ENCODE measurements around the gene SFMBT2. TPM values are rescaled to one million over a fixed set of nuclear protein-coding genes. Genes with fewer than 3 reads are reported as not detected.

The SFMBT2 gene
- total and polyA plus RNA-seq, 2 of the 13 experiments (the other 11 are each of a cell fraction or from before 2014, with no cell fraction given), result 0.01 to 0.02 TPM

GRCh38 chr10:7119325-7120015, 291.4 kb downstream of the SFMBT2 start:
- H3K9ac ChIP-seq (ENCODE audit: insufficient read depth, low read depth, low read length), result no peak overlapping the region
- intact Hi-C loops (cut with micrococcal nuclease; ENCODE audit: unreplicated experiment) (no loop called here), in situ Hi-C loops (cut with HindIII; ENCODE audit: extremely low pct_ligation_motif_present, low pct_unique_long_range_greater_than_20kb) (no loop called here)
- H3K27ac ChIP-seq (ENCODE audit: extremely low read length, insufficient read depth, low read length), result no peak overlapping the region
- ATAC-seq (no peak), FAIRE-seq (no peak), DNase-seq (ENCODE audit: low spot score) (no peak)
- H3K4me2 ChIP-seq (ENCODE audit: low read depth, low read length), result no peak overlapping the region
- H3K79me2 ChIP-seq (ENCODE audit: insufficient read depth, low read length), result no peaks in the 10 kb centered on the region
- POLR2A ChIA-PET, result no interaction called here
- H2AFZ ChIP-seq (ENCODE audit: low read length), result no peak overlapping the region
- no peaks in the 10 kb centered on the region for H3K4me1 ChIP-seq (ENCODE audit: insufficient read depth, low read length)
- H3K36me3 ChIP-seq (replicated peaks in 1 of 2; ENCODE audit: control insufficient read depth in 1 of 2, insufficient read depth in 2 of 2, low read length in 2 of 2), result no peaks in the 10 kb centered on the region
- H4K20me1 ChIP-seq (ENCODE audit: insufficient read depth, low read length), result no peaks in the 10 kb centered on the region
- TF ChIP-seq NFIB (CRISPR knock-in tag; IDR thresholded peaks at IDR 0.05; ENCODE audit: borderline replicate concordance) (no peak), ATM (IDR thresholded peaks at IDR 0.05; ENCODE audit: borderline replicate concordance) (no peak), TEAD3 (CRISPR knock-in tag; optimal IDR thresholded peaks at IDR 0.05; ENCODE audit: borderline replicate concordance) (no peak), SNAI1 (CRISPR knock-in tag; IDR thresholded peaks at IDR 0.05; ENCODE audit: borderline replicate concordance) (no peak), ZNF160 (CRISPR knock-in tag; IDR thresholded peaks at IDR 0.05) (no peak), ZNF782 (CRISPR knock-in tag; IDR thresholded peaks at IDR 0.05; ENCODE audit: borderline replicate concordance) (no peak), ZNF589 (CRISPR knock-in tag; conservative IDR thresholded peaks at IDR 0.05) (no peak), ASH2L (IDR thresholded peaks at IDR 0.05; ENCODE audit: insufficient read length, low read depth, low read length) (no peak), HES4 (CRISPR knock-in tag; IDR thresholded peaks at IDR 0.05; ENCODE audit: borderline replicate concordance) (no peak), ZNF264 (CRISPR knock-in tag; IDR thresholded peaks at IDR 0.05) (no peak), NCOA5 (CRISPR knock-in tag; IDR thresholded peaks at IDR 0.05) (no peak), STAT5B (CRISPR knock-in tag; IDR thresholded peaks at IDR 0.05) (no peak), ZNF773 (CRISPR knock-in tag; IDR thresholded peaks at IDR 0.05; ENCODE audit: borderline replicate concordance) (no peak), NFKB2 (CRISPR knock-in tag; IDR thresholded peaks at IDR 0.05; ENCODE audit: borderline replicate concordance) (no peak), ZFP90 (CRISPR knock-in tag; IDR thresholded peaks at IDR 0.05; ENCODE audit: borderline replicate concordance) (no peak)
- TF ChIP-seq, protein P1, sequence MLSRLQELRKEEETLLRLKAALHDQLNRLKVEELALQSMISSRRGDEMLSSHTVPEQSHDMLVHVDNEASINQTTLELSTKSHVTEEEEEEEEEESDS (CRISPR knock-in tag; IDR thresholded peaks at IDR 0.05; ENCODE audit: borderline replicate concordance), result no peak
- TF ChIP-seq, protein P2, sequence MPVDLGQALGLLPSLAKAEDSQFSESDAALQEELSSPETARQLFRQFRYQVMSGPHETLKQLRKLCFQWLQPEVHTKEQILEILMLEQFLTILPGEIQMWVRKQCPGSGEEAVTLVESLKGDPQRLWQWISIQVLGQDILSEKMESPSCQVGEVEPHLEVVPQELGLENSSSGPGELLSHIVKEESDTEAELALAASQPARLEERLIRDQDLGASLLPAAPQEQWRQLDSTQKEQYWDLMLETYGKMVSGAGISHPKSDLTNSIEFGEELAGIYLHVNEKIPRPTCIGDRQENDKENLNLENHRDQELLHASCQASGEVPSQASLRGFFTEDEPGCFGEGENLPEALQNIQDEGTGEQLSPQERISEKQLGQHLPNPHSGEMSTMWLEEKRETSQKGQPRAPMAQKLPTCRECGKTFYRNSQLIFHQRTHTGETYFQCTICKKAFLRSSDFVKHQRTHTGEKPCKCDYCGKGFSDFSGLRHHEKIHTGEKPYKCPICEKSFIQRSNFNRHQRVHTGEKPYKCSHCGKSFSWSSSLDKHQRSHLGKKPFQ (CRISPR knock-in tag; IDR thresholded peaks at IDR 0.05; ENCODE audit: insufficient replicate concordance), result no peak
- H3K27me3 ChIP-seq (ENCODE audit: control insufficient read depth in 1 of 2, insufficient read depth in 2 of 2, low read length in 2 of 2), result peaks cover 0 to 8% of the 10 kb centered on the region in 2 experiments; a peak in 1 of 5 replicates
- no TSS peak for BruUV-seq (replicated peaks)
- no peaks in the 10 kb centered on the region for H3K9me3 ChIP-seq (ENCODE audit: low read length)
- CTCF ChIA-PET (ENCODE audit: low intra/inter-chr PET ratio, low total read pairs), result no interaction called here
- H3K4me3 ChIP-seq (replicated peaks in 1 of 3; ENCODE audit: insufficient read depth in 1 of 3, low read depth in 2 of 3, low read length in 3 of 3), result no peak overlapping the region
- WGBS (ENCODE audit: low lambda C conversion rate), result 15% methylated on average over 14 of the region's 14 CpGs

Data from HepG2 (cell line).